Hippocampal formation (tissue), 2 donors: Measurements from ENCODE around the gene CDS1.
"Not testable (repeated sequence)": the region's sequence is repeated elsewhere in the genome, so short reads cannot be mapped to it uniquely, and the experiment has no call there.

Source experiments
- DNase-seq, 2 donors: peaks; one replicate each; lab custom pipeline; 2025; lab: John Stamatoyannopoulos, UW

Gene CDS1

GRCh38 chr4:84673475-84674240 is 90.7 kb downstream of the CDS1 start:
- DNase-seq: no peak

- no peak for DNase-seq
Measured at GRCh38 chr4:84677093-84677492, 94.2 kb downstream of the CDS1 start.

DNA sequence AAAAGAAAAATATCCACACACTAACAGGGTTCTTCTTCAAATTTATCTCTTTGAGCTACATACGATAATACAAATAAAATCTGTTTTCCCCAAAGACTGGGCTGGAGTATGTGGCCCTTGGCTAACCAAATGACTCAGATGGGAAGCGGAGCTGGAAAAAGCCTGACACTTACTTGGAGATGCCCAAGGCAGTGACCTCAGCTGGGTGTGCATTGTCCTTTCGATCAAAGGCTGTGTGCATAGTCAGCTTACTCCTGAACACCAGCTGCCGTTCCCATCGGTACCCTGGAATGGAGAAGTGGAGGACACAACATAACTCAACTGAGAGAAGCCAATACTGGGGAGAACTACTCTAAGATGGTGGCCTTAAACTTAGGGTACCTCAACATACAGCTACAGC is 95.1 kb downstream of the CDS1 start:
- DNase-seq: no peak

GRCh38 chr4:84678976-84679744 is 96.2 kb downstream of the CDS1 start:
- peak; percentile 7 to 25 for DNase-seq

DNA sequence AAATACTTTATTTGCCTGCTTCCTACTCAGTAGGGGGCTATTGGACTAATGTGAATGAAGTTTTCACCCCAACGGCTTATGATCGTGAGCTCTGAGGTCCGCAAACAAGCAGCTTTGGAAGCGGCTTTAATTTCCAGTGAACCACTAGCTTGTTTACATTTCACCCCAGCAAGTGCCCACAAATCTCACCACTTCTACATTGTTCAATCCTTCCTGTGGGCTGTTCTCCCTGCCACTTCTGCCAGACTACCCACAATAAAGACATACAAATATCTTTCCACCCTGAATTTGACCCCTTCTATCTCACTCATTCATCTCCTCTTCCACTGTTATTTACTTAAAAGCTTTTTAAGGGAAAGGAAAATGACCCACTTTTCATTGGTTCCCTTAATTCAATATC is 98.0 kb downstream of the CDS1 start:
- DNase-seq: no peak

DNA sequence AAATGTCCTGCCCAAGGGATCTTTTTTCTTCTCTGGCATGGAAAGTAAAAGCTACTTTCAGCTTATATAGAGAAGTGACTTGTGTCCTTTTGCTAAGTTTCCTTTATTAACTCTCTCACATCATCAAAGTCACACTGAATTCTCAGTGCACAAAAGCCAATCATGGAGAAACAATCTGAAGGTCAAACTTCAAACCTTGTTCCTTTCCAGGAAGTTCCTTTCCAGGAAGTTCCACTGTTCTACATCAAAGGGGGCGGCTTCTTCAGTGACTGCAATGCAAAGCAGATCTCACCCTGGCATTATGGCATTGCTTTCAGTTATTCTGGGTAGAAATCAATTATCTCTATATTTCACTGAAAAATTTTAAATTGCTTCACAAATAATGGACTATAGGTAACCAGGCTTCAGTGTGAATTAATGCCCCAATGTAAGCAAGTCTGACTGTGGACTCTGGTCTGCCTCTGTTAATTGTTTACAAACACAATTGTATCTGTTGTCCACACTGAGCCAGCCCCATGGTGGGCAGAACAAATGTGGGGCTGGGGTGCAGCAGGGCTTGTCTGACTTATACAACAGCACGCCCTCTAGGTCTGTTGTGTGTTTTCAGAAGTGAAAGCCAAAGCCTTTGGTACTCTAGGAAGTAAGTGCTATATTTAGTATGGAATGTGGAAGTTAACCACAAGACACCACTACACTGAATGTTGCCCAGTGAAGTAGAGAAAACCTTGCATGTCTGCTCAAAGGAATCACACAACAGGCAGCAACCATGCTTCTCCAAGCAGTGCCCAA is 98.8 kb downstream of the CDS1 start:
- DNase-seq: peak in 1 of 2 donors; percentile 25

- DNase-seq: not testable (repeated sequence)
Measured at GRCh38 chr4:84682661-84683060, 99.7 kb downstream of the CDS1 start.

- no peak for DNase-seq
Measured at GRCh38 chr4:84683064-84683850, 100.3 kb downstream of the CDS1 start.

GRCh38 chr4:84684361-84684760 is 101.4 kb downstream of the CDS1 start:
- DNase-seq: no peak

- DNase-seq: no peak
Measured at GRCh38 chr4:84685105-84685504, 102.2 kb downstream of the CDS1 start.

DNA sequence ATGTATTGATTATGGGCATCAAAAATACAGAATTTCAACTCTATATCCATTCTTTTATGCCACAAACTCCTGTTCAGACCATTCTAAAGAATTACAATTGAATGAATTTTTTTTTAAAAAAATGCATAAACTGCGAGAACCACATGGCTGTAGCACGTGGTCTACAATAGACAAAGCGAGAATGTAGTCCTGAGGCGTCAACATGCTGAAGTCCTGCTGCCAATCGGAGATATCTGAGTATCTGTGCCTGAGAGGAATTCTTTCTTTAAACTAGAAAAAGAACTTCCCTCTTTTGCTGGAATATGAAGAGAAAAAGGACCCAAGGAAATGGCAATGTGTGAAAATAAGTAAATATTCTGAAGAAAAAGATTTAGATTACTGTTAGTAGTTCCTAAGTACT is 105.7 kb downstream of the CDS1 start:
- no peak for DNase-seq

- no peak for DNase-seq
Measured at GRCh38 chr4:84689197-84689596, 106.3 kb downstream of the CDS1 start.

DNA sequence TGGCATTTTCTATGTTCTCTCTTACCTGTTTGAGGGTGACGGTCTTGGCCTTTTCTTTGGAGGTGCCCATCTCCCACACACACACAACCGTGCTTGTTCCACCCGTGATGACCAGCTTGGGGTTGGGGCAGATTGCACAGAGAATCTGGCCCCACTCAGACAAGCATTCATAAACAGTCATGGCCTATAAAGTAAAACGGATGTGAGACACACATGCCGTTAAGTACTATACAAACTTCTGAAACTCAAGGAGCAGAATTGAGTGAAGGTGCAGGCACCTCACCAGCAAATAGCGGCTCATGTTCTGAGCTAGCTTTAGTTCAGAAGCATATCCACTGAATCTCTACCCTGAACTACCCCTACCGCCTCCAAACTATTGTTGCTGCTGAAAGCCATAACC is 107.6 kb downstream of the CDS1 start:
- DNase-seq: no peak

DNA sequence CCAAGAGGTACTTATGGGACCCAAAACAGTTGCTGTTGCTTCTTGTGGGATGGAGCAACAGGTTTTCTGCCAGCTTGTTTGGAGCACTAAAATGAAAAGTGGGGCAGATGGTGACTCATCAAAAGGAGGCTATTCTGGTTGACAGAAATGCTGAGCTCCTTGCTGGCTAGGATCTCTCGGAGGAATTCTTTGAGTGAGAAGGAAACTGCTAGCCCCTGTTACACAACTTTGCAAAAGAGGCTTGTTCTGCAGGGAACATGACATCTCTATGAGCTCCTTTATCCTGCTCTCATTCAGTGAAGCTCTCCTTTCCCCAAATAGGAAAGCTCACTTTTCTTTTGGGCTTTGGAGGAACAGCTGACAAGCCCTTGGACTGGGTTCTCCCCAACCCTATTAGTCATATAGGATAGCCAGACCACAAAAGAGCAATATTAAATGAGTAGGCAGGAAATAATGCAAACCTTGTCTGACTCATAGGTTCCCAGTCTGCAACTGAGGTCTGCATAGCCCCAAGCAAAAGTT is 108.3 kb downstream of the CDS1 start:
- peak in 1 of 2 donors; percentile 60 for DNase-seq

- no peak for DNase-seq
Measured at GRCh38 chr4:84691800-84692199, 108.9 kb downstream of the CDS1 start.

GRCh38 chr4:84697159-84697558 is 114.2 kb downstream of the CDS1 start:
- no peak for DNase-seq

DNA sequence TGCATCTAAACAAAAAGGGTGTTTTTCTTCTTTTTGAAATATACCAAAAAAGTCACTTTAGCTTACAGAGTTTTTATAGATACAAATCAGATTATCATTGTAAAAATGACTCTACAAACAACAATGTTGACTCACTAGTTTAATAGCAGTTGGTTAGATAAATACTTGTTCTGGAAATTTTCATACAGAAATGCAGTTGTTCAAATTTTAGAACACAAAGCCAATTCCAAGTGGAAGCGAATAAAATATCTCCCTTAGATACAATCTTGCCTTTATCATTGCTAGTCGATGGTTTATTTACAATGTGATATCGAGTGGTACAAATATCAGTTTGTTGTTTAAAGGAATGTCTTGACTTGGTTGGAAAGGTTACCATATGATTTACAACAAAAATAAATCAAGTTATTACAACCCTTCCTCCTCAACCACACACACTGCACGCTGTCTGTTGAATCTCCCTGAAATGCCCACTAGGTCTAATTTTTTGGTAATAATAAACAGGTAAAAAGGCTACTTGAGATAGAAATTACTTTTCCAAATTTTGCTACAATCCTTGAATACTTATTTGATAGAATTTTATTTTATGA is 114.8 kb downstream of the CDS1 start:
- no peak for DNase-seq

DNA sequence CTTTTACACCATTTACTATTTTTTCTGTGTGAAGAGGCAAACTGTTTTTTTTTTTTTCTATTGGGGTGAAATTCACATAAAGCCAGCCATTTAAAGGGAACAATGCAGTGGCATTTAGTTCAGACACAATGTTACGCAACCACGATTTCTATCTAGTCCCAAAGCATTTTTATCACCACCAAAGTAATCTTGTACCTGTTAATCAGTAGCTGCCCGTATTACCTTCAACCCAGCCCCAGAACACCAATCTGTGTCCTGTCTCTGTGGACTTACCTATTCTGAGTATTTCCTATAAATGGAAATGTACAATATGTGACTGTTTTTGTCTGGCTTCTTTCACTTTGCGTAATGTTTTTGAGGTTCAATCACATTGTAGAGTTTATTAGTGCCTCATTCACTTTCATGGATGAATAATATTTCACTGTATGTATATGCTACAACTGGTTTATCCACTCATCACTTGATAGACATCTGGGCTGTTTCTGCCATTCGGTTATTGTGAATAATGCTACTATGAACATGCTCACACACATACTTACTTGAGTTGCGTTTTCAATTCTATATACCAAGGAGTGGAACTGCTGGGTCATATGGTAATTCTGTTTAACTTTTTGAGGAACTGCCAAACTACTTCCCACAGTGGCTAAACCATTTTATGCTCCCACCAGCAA is 116.2 kb downstream of the CDS1 start:
- DNase-seq: no peak
